ENCODE results near the gene CLNS1A.

- TF ChIP-seq EZH2 (IDR thresholded peaks at IDR 0.05) (no peak), POLR2AphosphoS5 (IDR thresholded peaks at IDR 0.05; ENCODE audit: borderline replicate concordance, low read depth, low read length) (no peak), FOXP2 (optimal IDR thresholded peaks at IDR 0.05; ENCODE audit: control extremely low read depth, extremely low read length, insufficient read depth) (no peak)
Measured at GRCh38 chr11:77598195-77598594, 39.4 kb downstream of the CLNS1A start.

Data from SK-N-MC (cell line).